ENCODE data around the gene S100A3. TPM values are rescaled to one million over a fixed set of nuclear protein-coding genes. Genes with fewer than 3 reads are reported as not detected.
"Not testable (repeated sequence)": the region's sequence is repeated elsewhere in the genome, so short reads cannot be mapped to it uniquely, and the experiment has no call there.

S100A3 gene
- total RNA-seq, 1 experiment from 2014 or later: 90.0 TPM

DNA sequence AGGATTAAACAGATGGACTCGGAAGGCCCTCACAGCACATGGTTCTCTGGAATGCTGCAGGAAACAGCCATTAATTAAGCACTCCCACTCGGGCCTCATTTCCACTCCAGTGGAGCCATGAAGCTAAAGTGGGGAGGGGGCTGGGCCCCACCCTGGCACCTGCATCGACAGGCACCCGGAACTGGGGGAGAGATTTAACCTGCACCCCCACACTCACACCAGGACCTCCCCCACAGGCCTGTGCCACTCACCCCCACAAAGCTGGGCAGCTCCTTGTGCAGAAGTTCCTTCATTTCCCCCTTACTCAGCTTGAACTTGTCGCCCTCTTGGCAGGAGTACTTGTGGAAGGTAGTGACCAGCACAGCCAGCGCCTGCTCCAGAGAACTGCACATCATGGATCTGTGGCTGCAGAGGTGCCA, 14.4 kb upstream of the S100A3 start:
- Mint-ChIP-seq H3K36me3 (ENCODE audit: insufficient read depth, unreplicated experiment) (peaks cover 56% of the 10 kb centered on the region), H3K27ac (ENCODE audit: low read depth, unreplicated experiment) (peak overlapping the region; percentile 92), H3K4me1 (ENCODE audit: insufficient read depth, unreplicated experiment) (peaks cover 63% of the 10 kb centered on the region), H3K4me3 (ENCODE audit: unreplicated experiment) (peak overlapping the region; percentile 67), H3K9me3 (ENCODE audit: unreplicated experiment) (no peaks in the 10 kb centered on the region), H3K27me3 (ENCODE audit: insufficient read depth, unreplicated experiment) (no peaks in the 10 kb centered on the region)
- CTCF ChIA-PET: interaction anchor here (0.6 to 11.5 kb wide), 16 partner anchors 8 to 1508 kb away, joined by 3 to 221 read pairs (median 4); partner anchors contain the start of genes S100A13, S100A16, S100A4 and S100A5
- intact Hi-C loops (cut with micrococcal nuclease): no loop called here
- POLR2A ChIA-PET: interaction anchor here (0.7 to 24.9 kb wide), 15 partner anchors 9 to 657 kb away, joined by 3 to 2106 read pairs (median 5); partner anchors contain the start of genes CHTOP, GATAD2B, ILF2 and S100A12
- DNase-seq (ENCODE audit: unreplicated experiment): peak; percentile 40
- BruUV-seq (replicated peaks): no TSS peak
- TF ChIP-seq, protein P1, sequence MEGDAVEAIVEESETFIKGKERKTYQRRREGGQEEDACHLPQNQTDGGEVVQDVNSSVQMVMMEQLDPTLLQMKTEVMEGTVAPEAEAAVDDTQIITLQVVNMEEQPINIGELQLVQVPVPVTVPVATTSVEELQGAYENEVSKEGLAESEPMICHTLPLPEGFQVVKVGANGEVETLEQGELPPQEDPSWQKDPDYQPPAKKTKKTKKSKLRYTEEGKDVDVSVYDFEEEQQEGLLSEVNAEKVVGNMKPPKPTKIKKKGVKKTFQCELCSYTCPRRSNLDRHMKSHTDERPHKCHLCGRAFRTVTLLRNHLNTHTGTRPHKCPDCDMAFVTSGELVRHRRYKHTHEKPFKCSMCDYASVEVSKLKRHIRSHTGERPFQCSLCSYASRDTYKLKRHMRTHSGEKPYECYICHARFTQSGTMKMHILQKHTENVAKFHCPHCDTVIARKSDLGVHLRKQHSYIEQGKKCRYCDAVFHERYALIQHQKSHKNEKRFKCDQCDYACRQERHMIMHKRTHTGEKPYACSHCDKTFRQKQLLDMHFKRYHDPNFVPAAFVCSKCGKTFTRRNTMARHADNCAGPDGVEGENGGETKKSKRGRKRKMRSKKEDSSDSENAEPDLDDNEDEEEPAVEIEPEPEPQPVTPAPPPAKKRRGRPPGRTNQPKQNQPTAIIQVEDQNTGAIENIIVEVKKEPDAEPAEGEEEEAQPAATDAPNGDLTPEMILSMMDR (IDR thresholded peaks at IDR 0.05; ENCODE audit: unreplicated experiment): no peak

DNA sequence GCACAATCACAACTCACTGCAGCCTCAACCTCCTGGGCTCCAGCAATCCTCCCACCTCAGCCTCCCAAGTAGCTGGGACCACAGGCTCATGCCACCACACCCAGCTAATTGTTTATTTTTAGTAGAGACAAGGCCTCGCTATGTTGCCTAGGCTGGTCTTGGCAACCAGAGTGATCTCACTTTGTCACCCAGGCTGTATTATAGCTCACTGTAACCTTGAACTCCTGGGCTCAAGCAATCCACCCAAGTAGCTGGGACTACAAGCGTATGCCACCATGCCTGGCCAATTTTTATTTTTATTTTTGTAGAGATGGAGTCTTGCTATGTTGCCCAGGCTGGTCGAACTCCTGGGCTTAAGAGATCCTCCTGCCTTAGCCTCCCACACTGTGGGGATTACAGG, 13.0 kb upstream of the S100A3 start:
- intact Hi-C loops (cut with micrococcal nuclease): not testable (repeated sequence)

GRCh38 chr1:153561466-153561985, 12.5 kb upstream of the S100A3 start:
- POLR2A ChIA-PET: interaction anchor here (0.7 to 24.9 kb wide), 10 partner anchors 11 to 397 kb away, joined by 3 to 2106 read pairs (median 6); partner anchors contain the start of genes CHTOP, S100A13, S100A14 and S100A16
- H3K36me3 Mint-ChIP-seq (ENCODE audit: insufficient read depth, unreplicated experiment): peaks cover 76% of the 10 kb centered on the region
- no peaks in the 10 kb centered on the region for H3K9me3 Mint-ChIP-seq (ENCODE audit: unreplicated experiment)
- H3K4me3 Mint-ChIP-seq (ENCODE audit: unreplicated experiment): peak overlapping the region; percentile 67
- CTCF ChIA-PET: interaction anchor here (0.7 to 11.5 kb wide), 11 partner anchors 10 to 98 kb away, joined by 3 to 221 read pairs (median 5); partner anchors contain the start of genes CHTOP, S100A4, S100A5 and S100A6
- BruUV-seq (replicated peaks): no TSS peak
- TF ChIP-seq, protein P1 (IDR thresholded peaks at IDR 0.05; ENCODE audit: unreplicated experiment): no peak
- H3K27me3 Mint-ChIP-seq (ENCODE audit: insufficient read depth, unreplicated experiment): no peaks in the 10 kb centered on the region
- DNase-seq (ENCODE audit: unreplicated experiment): no peak
- peak overlapping the region; percentile 92 for H3K27ac Mint-ChIP-seq (ENCODE audit: low read depth, unreplicated experiment)
- H3K4me1 Mint-ChIP-seq (ENCODE audit: insufficient read depth, unreplicated experiment): peaks cover 48% of the 10 kb centered on the region
- intact Hi-C loops (cut with micrococcal nuclease): no loop called here

More for the DNA sequence above, 13.0 kb upstream of the S100A3 start:
- ChIA-PET CTCF (interaction anchor here (0.9 to 11.5 kb wide), 9 partner anchors 11 to 72 kb away, joined by 3 to 221 read pairs (median 6); partner anchors contain the start of genes CHTOP, S100A4, S100A5 and S100A6), POLR2A (interaction anchor here (0.5 to 24.9 kb wide), 9 partner anchors 10 to 406 kb away, joined by 3 to 2106 read pairs (median 8); partner anchors contain the start of genes CHTOP, CREB3L4, S100A14 and S100A16)
- not testable (repeated sequence) for H3K9me3 Mint-ChIP-seq (ENCODE audit: unreplicated experiment); DNase-seq (ENCODE audit: unreplicated experiment); H3K27me3 Mint-ChIP-seq (ENCODE audit: insufficient read depth, unreplicated experiment); BruUV-seq (replicated peaks)
- Mint-ChIP-seq H3K36me3 (ENCODE audit: insufficient read depth, unreplicated experiment) (peaks cover 71% of the 10 kb centered on the region), H3K4me1 (ENCODE audit: insufficient read depth, unreplicated experiment) (peaks cover 52% of the 10 kb centered on the region), H3K4me3 (ENCODE audit: unreplicated experiment) (peak overlapping the region; percentile 67), H3K27ac (ENCODE audit: low read depth, unreplicated experiment) (peak overlapping the region; percentile 92)

DNA sequence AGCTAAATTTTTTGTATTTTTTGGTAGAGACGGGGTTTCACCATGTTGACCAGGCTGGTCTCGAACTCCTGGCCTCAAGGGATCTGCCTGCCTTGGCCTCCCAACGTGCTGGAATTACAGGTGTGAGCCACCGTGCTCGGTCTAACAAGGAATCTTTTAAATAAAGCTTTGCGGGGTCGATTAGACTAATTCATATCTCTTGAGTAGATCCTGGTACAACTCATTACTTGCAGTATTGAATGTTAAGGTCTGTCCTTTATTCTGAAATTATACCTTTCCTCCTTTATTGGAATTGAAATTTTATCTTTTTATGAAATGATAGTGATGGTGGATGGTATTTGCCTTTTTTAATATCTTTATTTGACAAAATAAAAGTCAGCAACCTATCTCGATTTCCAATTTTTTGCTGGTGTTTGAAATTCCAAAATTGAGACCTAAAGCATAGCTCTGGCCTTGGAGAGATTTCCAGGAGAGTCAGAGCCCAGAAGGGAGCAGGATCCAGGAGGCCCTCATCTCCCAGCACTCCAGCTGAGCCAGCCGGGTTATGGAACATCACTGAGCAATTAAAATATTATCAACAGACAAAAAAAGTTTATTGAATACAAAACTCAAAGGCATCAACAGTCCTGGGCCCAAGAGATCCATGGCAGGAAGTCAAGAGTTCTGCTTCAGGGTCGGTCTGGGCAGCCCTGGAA, 11.9 kb upstream of the S100A3 start:
- CTCF ChIA-PET: interaction anchor here (0.6 to 11.5 kb wide), 15 partner anchors 9 to 675 kb away, joined by 3 to 221 read pairs (median 5); partner anchors contain the start of genes S100A3, S100A4 and S100A6
- H3K27ac Mint-ChIP-seq (ENCODE audit: low read depth, unreplicated experiment): peak overlapping the region; percentile 92

More for the DNA sequence above, 11.9 kb upstream of the S100A3 start:
- Mint-ChIP-seq H3K27me3 (ENCODE audit: insufficient read depth, unreplicated experiment) (no peaks in the 10 kb centered on the region), H3K4me1 (ENCODE audit: insufficient read depth, unreplicated experiment) (peaks cover 48% of the 10 kb centered on the region), H3K4me3 (ENCODE audit: unreplicated experiment) (peak overlapping the region; percentile 67), H3K36me3 (ENCODE audit: insufficient read depth, unreplicated experiment) (peaks cover 82% of the 10 kb centered on the region), H3K9me3 (ENCODE audit: unreplicated experiment) (no peaks in the 10 kb centered on the region)
- BruUV-seq (replicated peaks): no TSS peak
- TF ChIP-seq, protein P1 (IDR thresholded peaks at IDR 0.05; ENCODE audit: unreplicated experiment): no peak
- intact Hi-C loops (cut with micrococcal nuclease): no loop called here
- no peak for DNase-seq (ENCODE audit: unreplicated experiment)
- POLR2A ChIA-PET: interaction anchor here (0.7 to 24.9 kb wide), 9 partner anchors 7 to 402 kb away, joined by 3 to 2106 read pairs (median 10); partner anchors contain the start of genes S100A13, S100A14, S100A16 and S100A3

All from MCF 10A (cell line).